ENCODE data around the gene ANP32A.
A peak's percentile ranks its signal among the peaks of the same experiment; 100 is the strongest.

The ANP32A gene

GRCh38 chr15:68783226-68784058 lies 37.3 kb downstream of the ANP32A start:
- peak in 1 of 56 donors; percentile 23 for DNase-seq

- no peak for DNase-seq
Observed at GRCh38 chr15:68782589-68783161, 38.0 kb downstream of the ANP32A start.

- DNase-seq, result peak in 3 of 56 donors; percentile 21 to 42 (median 29)
Observed at GRCh38 chr15:68781766-68782588, 38.7 kb downstream of the ANP32A start.

GRCh38 chr15:68781217-68781616 lies 39.5 kb downstream of the ANP32A start:
- DNase-seq, result no peak

- DNase-seq, result no peak
Observed at GRCh38 chr15:68778876-68779275, 41.8 kb downstream of the ANP32A start.

- no peak for DNase-seq
Observed at GRCh38 chr15:68776477-68777270, 44.0 kb downstream of the ANP32A start.

GRCh38 chr15:68775671-68776476 lies 44.8 kb downstream of the ANP32A start:
- peak in 48 of 56 donors; percentile 24 to 91 (median 72) for DNase-seq

GRCh38 chr15:68775236-68775577 lies 45.5 kb downstream of the ANP32A start:
- no peak for DNase-seq

- DNase-seq, result no peak
Observed at GRCh38 chr15:68774521-68775235, 46.0 kb downstream of the ANP32A start.

- no peak for DNase-seq
Observed at GRCh38 chr15:68774120-68774519, 46.6 kb downstream of the ANP32A start.

GRCh38 chr15:68773036-68773435 lies 47.7 kb downstream of the ANP32A start:
- DNase-seq, result no peak

- DNase-seq, result no peak
Observed at GRCh38 chr15:68770216-68770615, 50.5 kb downstream of the ANP32A start.

- no peak for DNase-seq
Observed at GRCh38 chr15:68769702-68770101, 51.0 kb downstream of the ANP32A start.

- no peak for DNase-seq
Observed at GRCh38 chr15:68768321-68768720, 52.4 kb downstream of the ANP32A start.

GRCh38 chr15:68767833-68768232 lies 52.9 kb downstream of the ANP32A start:
- DNase-seq, result no peak

- no peak for DNase-seq
Observed at GRCh38 chr15:68765602-68766368, 54.9 kb downstream of the ANP32A start.

GRCh38 chr15:68764090-68764489 lies 56.6 kb downstream of the ANP32A start:
- no peak for DNase-seq

- no peak for DNase-seq
Observed at GRCh38 chr15:68763063-68763462, 57.6 kb downstream of the ANP32A start.
